ENCODE measurements around the gene TMEM132A. TPM values are rescaled to one million over a fixed set of nuclear protein-coding genes. Genes with fewer than 3 reads are reported as not detected.

The TMEM132A gene
- total RNA-seq, 1 donor from 2014 or later = 164 TPM

DNA sequence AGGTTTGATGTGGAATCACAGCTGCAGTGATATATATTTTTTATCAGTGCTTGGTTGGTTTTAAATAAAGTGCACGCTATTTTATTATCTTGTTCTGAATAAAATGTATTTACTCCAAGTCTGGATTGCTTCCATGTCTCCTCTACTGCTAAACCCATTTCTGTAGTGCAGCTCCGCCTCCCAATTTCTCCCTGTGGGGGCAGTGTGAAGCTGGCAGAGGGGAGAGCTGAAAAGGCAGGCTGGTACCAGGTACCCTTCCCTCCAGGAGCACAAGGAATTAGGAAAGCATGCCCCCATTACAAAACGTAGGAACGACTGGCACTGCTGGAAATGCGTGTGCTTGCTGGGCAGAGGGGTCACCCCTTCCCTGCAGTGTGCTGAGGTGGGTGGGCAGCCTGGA lies 934 bp upstream of the TMEM132A start:
- Mint-ChIP-seq H3K9me3 (ENCODE audit: unreplicated experiment) (no peaks in the 10 kb centered on the region), H3K36me3 (ENCODE audit: low read depth, unreplicated experiment) (peaks cover 34% of the 10 kb centered on the region), H3K4me1 (ENCODE audit: unreplicated experiment) (peaks cover 17% of the 10 kb centered on the region), H3K27ac (ENCODE audit: unreplicated experiment) (no peak overlapping the region), H3K4me3 (ENCODE audit: unreplicated experiment) (peak overlapping the region; percentile 82), H3K27me3 (ENCODE audit: unreplicated experiment) (peaks cover 8% of the 10 kb centered on the region)
- TF ChIP-seq, protein P1, sequence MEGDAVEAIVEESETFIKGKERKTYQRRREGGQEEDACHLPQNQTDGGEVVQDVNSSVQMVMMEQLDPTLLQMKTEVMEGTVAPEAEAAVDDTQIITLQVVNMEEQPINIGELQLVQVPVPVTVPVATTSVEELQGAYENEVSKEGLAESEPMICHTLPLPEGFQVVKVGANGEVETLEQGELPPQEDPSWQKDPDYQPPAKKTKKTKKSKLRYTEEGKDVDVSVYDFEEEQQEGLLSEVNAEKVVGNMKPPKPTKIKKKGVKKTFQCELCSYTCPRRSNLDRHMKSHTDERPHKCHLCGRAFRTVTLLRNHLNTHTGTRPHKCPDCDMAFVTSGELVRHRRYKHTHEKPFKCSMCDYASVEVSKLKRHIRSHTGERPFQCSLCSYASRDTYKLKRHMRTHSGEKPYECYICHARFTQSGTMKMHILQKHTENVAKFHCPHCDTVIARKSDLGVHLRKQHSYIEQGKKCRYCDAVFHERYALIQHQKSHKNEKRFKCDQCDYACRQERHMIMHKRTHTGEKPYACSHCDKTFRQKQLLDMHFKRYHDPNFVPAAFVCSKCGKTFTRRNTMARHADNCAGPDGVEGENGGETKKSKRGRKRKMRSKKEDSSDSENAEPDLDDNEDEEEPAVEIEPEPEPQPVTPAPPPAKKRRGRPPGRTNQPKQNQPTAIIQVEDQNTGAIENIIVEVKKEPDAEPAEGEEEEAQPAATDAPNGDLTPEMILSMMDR (IDR thresholded peaks at IDR 0.05; ENCODE audit: unreplicated experiment) = no peak
- no peak for DNase-seq (ENCODE audit: low spot score)

DNA sequence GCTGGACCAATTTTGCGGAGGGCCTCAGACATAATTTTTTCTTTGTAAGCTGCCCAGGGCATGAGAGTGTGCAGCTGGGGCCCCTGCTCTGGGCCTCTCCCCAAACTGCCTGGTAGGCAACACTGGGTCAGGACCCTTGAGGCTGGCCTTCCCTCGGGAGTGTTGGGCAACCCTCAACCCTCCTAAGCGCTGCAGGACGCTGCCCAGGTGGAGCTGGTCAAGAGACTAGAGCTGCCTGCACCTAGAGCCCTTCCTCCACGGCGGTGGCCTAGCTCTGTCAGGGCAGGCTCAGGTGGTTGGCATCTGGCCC lies 505 bp upstream of the TMEM132A start:
- Mint-ChIP-seq H3K9me3 (ENCODE audit: unreplicated experiment) (no peaks in the 10 kb centered on the region), H3K4me3 (ENCODE audit: unreplicated experiment) (peak overlapping the region; percentile 25), H3K4me1 (ENCODE audit: unreplicated experiment) (peaks cover 17% of the 10 kb centered on the region), H3K36me3 (ENCODE audit: low read depth, unreplicated experiment) (peaks cover 34% of the 10 kb centered on the region), H3K27me3 (ENCODE audit: unreplicated experiment) (peaks cover 8% of the 10 kb centered on the region), H3K27ac (ENCODE audit: unreplicated experiment) (no peak overlapping the region)
- DNase-seq (ENCODE audit: low spot score) = no peak
- TF ChIP-seq, protein P1 (IDR thresholded peaks at IDR 0.05; ENCODE audit: unreplicated experiment) = no peak

GRCh38 chr11:60924906-60925853 lies 920 bp downstream of the TMEM132A start:
- TF ChIP-seq, protein P1 (IDR thresholded peaks at IDR 0.05; ENCODE audit: unreplicated experiment) = no peak
- peak overlapping the region; percentile 95 for H3K4me3 Mint-ChIP-seq (ENCODE audit: unreplicated experiment)
- peak overlapping the region; percentile 77 for H3K27ac Mint-ChIP-seq (ENCODE audit: unreplicated experiment)
- peaks cover 17% of the 10 kb centered on the region for H3K4me1 Mint-ChIP-seq (ENCODE audit: unreplicated experiment)
- peaks cover 44% of the 10 kb centered on the region for H3K36me3 Mint-ChIP-seq (ENCODE audit: low read depth, unreplicated experiment)
- DNase-seq (ENCODE audit: low spot score) = peak; percentile 22
- peaks cover 4% of the 10 kb centered on the region for H3K27me3 Mint-ChIP-seq (ENCODE audit: unreplicated experiment)
- no peaks in the 10 kb centered on the region for H3K9me3 Mint-ChIP-seq (ENCODE audit: unreplicated experiment)

GRCh38 chr11:60925868-60926267 lies 1.6 kb downstream of the TMEM132A start:
- H3K36me3 Mint-ChIP-seq (ENCODE audit: low read depth, unreplicated experiment) = peaks cover 43% of the 10 kb centered on the region
- H3K27me3 Mint-ChIP-seq (ENCODE audit: unreplicated experiment) = peaks cover 8% of the 10 kb centered on the region
- H3K4me3 Mint-ChIP-seq (ENCODE audit: unreplicated experiment) = peak overlapping the region; percentile 95
- H3K4me1 Mint-ChIP-seq (ENCODE audit: unreplicated experiment) = peaks cover 17% of the 10 kb centered on the region
- no peaks in the 10 kb centered on the region for H3K9me3 Mint-ChIP-seq (ENCODE audit: unreplicated experiment)
- peak overlapping the region; percentile 75 for H3K27ac Mint-ChIP-seq (ENCODE audit: unreplicated experiment)
- TF ChIP-seq, protein P1 (IDR thresholded peaks at IDR 0.05; ENCODE audit: unreplicated experiment) = no peak
- DNase-seq (ENCODE audit: low spot score) = no peak

DNA sequence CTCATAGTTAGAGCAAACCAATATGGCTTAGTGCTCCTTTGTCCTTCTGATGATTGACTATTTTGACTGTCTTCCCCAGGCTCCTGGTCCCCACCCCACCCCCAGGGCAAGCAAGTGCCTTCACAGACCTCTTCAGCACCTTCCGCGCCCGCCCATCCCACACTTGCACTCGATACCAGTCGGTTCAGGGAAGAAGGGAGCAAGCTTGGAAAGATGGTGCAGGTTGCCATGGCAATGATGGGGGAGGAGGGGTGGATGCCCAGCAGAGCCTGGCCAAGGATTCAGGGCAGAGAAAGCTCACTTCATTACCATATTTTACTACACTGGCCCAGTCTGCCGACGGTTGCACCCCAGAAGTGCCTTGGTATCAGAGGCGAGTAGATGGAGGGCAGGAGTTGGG lies 2.2 kb downstream of the TMEM132A start:
- Mint-ChIP-seq H3K9me3 (ENCODE audit: unreplicated experiment) (no peaks in the 10 kb centered on the region), H3K4me1 (ENCODE audit: unreplicated experiment) (peaks cover 17% of the 10 kb centered on the region), H3K4me3 (ENCODE audit: unreplicated experiment) (peak overlapping the region; percentile 95), H3K36me3 (ENCODE audit: low read depth, unreplicated experiment) (peaks cover 42% of the 10 kb centered on the region), H3K27me3 (ENCODE audit: unreplicated experiment) (peaks cover 10% of the 10 kb centered on the region), H3K27ac (ENCODE audit: unreplicated experiment) (no peak overlapping the region)
- TF ChIP-seq, protein P1 (IDR thresholded peaks at IDR 0.05; ENCODE audit: unreplicated experiment) = no peak
- no peak for DNase-seq (ENCODE audit: low spot score)

Measured in endothelial cell (in vitro differentiated cells).